Naive B cell (primary cell): ENCODE results near the gene TRAF7. TPM values are rescaled to one million over a fixed set of nuclear protein-coding genes. Genes with fewer than 3 reads are reported as not detected.

Experiments
- ATAC-seq, 2 donors: fragments of 150-1000 bp; cut with Tn5 transposase; 2 replicates each; pipeline ENCODE4 v1.10.0; 2021; ENCODE audit warnings: low read depth in 2 of 2, mild to moderate bottlenecking in 2 of 2, moderate library complexity in 2 of 2
- DNase-seq: peaks from one replicate; pipeline ENCODE4 v3.0.0; 2022
- H3K27ac Mint-ChIP-seq, 6 donors: one replicate each; pipeline ENCODE4 v1.8.0; 2020 to 2022; ENCODE audit warnings: mild to moderate bottlenecking in 6 of 6, mixed read lengths in 6 of 6, moderate library complexity in 5 of 6, inconsistent platforms in 2 of 6
- H3K27me3 Mint-ChIP-seq, 3 donors: one replicate each; pipeline ENCODE4 v1.8.0; 2021 to 2022; ENCODE audit warnings: mixed read lengths in 3 of 3, mild to moderate bottlenecking in 1 of 3
- H3K36me3 Mint-ChIP-seq, 2 donors: one replicate each; pipeline ENCODE4 v1.8.0; 2020 to 2022; ENCODE audit warnings: mixed read lengths in 2 of 2, inconsistent platforms in 1 of 2, mild to moderate bottlenecking in 1 of 2
- H3K4me1 Mint-ChIP-seq, 3 donors: one replicate each; pipeline ENCODE4 v1.8.0; 2020 to 2022; ENCODE audit warnings: mixed read lengths in 3 of 3, inconsistent platforms in 1 of 3, mild to moderate bottlenecking in 1 of 3, moderate library complexity in 1 of 3
- H3K4me3 Mint-ChIP-seq, 8 donors: one replicate each; pipeline ENCODE4 v1.8.0; 2020 to 2022; ENCODE audit warnings: mild to moderate bottlenecking in 8 of 8, mixed read lengths in 8 of 8, moderate library complexity in 8 of 8, inconsistent platforms in 2 of 8
- H3K9me3 Mint-ChIP-seq, 7 donors: one replicate each; pipeline ENCODE4 v1.8.0; 2020 to 2022; ENCODE audit warnings: mixed read lengths in 7 of 7, mild to moderate bottlenecking in 5 of 7, inconsistent platforms in 2 of 7, moderate library complexity in 1 of 7
- polyA plus RNA-seq, 6 donors: library from polyadenylated mRNA; unstranded; fragments of 300-500 nt; fragmentation: Illumina TruSeq; gene quantifications; one replicate each; pipeline ENCODE4 v1.2.3, GENCODE V29; 2021; ENCODE audit warnings: low read depth in 6 of 6

The TRAF7 gene
- polyA plus RNA-seq, 6 donors from 2014 or later: 4.2 to 9.4 (median 5.6) TPM

DNA sequence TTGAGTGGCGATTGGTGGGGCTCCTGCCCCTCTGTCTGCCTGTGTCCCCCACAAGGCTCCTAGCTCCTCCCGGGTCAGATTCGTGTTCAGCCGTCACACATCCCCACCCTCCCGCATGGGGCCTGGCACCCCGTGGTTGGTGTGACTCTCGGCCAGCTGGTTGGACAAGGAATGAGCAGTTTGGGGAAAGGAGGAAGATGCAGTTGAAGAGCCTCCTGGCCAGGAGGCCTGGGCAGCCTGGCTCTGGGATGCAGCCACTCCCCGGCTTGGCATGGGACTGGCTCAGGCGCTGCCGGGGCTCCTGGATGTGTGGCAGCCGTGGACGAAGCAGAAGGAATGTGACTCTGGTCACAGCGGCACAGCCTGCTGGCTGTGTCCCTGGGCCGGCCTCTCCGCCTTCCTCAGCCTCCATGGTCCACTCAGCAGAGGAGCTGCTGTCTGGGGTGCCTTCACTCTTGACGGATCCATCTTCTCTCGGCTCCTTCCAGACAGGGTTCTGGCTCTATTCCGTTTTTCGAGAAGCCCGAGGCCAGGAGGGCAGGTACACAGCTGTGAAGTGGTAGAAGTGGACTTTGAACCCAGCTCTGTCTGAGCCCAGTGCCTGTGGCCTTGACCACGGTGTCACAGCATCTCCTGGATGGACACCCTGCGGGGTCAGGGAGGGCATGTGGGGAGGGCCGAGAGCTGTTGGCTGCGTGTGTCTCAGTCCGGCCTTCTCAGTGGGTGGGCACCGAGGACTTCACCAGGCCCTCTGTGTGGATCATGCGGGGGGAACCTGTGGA is 2.1 kb downstream of the TRAF7 start:
- Mint-ChIP-seq H3K27ac (peak overlapping the region in 2 of 6 donors; percentile 62 to 95), H3K4me3 (peak overlapping the region; percentile 9 to 97 (median 87)), H3K36me3 (no peaks in the 10 kb centered on the region), H3K4me1 (peaks cover 38 to 48% (median 40%) of the 10 kb centered on the region in 3 donors), H3K9me3 (no peaks in the 10 kb centered on the region), H3K27me3 (no peaks in the 10 kb centered on the region)
- DNase-seq: no peak
- no peak for ATAC-seq

DNA sequence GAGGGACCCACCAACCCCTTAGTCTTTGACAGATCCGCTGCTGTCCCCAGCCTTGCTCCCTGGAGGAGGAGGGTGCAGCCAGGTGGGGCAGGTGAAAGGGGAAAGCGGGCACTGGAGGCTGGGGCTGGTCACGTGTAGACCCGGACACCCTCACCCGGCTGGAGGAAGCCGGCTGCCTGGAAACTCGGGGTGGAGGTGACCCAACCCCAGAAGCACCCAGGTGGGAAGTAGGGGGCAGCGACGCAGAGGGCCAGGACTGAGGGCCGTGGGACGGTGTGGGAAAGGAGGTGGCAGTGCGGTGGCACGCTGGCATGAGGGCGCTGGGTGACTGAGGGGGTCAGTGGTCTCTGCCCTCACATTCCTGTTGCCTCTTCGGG is 2.7 kb downstream of the TRAF7 start:
- Mint-ChIP-seq H3K36me3 (no peaks in the 10 kb centered on the region), H3K27ac (no peak overlapping the region), H3K4me3 (peak overlapping the region in 2 of 8 donors; percentile 27 to 28)

DNA sequence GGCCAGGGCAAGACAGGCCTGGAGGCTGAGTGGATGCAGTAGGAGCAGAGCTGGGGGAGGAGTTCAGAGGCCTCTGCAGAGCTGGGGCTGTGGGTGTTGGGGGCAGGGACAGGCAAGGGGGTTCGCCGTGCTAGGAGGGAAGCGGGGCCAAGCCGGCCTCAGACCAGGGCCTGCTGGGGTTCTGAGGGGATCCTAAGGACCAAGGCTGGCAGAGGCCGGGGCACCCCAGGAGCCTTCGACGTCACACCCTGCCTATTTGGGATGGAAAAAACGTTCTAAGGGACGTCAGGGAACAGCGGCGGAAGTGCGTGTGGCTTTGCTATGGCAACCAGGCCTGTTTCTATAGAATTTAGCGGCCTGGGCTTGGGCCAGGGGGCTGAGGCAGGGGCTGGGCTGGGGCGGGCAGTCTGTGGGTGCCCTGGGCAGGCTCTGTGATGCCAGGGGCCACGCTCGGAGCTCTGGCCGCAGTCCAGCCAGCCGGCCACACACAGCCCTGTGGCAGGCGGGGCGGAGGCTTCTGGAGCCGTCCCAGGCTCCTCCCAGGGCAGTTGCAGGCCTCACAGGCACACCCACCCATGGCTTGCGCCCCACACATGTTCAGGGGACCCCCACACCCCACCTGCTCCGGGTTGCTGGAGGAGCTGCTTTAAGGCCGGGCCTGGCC is 3.7 kb downstream of the TRAF7 start:
- no peaks in the 10 kb centered on the region for H3K36me3 Mint-ChIP-seq
- DNase-seq (no peak), ATAC-seq (no peak)
- no peaks in the 10 kb centered on the region for H3K27me3 Mint-ChIP-seq
- peak overlapping the region in 1 of 6 donors; percentile 70 for H3K27ac Mint-ChIP-seq
- H3K4me3 Mint-ChIP-seq: no peak overlapping the region
- H3K4me1 Mint-ChIP-seq: peaks cover 30 to 35% (median 31%) of the 10 kb centered on the region in 3 donors
- no peaks in the 10 kb centered on the region for H3K9me3 Mint-ChIP-seq

More for the DNA sequence above, 2.7 kb downstream of the TRAF7 start:
- no peak for ATAC-seq
- Mint-ChIP-seq H3K9me3 (no peaks in the 10 kb centered on the region), H3K4me1 (peaks cover 38 to 45% (median 39%) of the 10 kb centered on the region in 3 donors), H3K27me3 (no peaks in the 10 kb centered on the region)
- no peak for DNase-seq

DNA sequence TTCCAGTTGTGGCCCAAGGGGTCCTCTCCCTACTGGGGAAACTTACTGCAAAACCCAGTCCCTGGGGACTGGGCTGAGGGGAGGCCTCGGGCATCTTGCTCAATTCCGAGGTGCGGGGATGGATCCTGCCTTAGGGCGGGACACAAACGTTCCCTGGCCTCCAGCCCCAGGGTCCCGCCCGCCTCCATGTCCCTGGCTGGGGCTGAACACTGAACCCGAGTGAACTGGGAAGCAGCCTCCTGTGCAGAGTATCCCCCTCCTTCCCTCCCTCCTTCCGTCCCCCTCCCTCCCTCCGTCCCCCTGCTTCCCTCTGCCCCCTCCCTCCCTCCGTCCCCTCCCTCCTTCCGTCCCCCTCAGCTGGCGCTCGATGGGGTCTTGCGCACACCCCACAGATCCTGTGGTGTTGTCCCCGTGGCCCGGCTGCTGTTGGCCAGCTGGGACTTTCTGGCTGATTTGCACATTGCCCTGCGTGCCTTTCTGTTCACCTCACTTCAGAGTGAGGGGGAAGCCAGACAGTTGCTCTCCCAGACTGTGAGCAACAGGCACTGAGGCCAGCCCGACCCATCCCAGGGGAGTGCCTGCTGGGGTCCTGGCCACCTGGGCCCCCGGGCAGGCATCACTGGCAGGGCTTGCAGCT is 5.5 kb downstream of the TRAF7 start:
- H3K27me3 Mint-ChIP-seq: no peaks in the 10 kb centered on the region
- ATAC-seq: no peak
- DNase-seq: no peak
- no peak overlapping the region for H3K4me3 Mint-ChIP-seq
- peaks cover 23 to 29% (median 26%) of the 10 kb centered on the region in 3 donors for H3K4me1 Mint-ChIP-seq
- H3K36me3 Mint-ChIP-seq: no peaks in the 10 kb centered on the region
- no peak overlapping the region for H3K27ac Mint-ChIP-seq
- H3K9me3 Mint-ChIP-seq: no peaks in the 10 kb centered on the region

DNA sequence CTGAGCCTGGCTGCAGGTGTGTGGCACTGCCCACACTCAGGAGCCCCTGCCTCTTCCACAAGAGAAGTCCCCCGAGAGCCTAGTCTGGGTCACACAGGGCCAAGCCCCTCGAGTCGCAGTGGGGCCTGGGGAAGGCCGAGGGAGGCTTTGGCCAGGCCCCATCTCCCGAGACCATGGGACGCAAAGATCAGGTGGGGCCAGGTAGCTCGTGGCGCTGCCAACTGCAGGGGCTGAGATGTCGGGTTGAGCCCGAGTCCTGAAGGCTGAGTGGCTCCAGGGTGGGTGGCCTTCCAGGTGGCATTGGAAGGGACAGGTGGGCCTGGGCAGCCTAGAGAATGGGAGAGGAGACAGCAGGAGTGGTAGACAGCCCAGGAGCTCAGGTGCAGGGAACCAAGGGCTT is 6.3 kb downstream of the TRAF7 start:
- Mint-ChIP-seq H3K4me1 (peaks cover 14 to 20% (median 17%) of the 10 kb centered on the region in 3 donors), H3K36me3 (no peaks in the 10 kb centered on the region), H3K27me3 (no peaks in the 10 kb centered on the region), H3K27ac (no peak overlapping the region), H3K4me3 (no peak overlapping the region), H3K9me3 (no peaks in the 10 kb centered on the region)
- no peak for DNase-seq
- ATAC-seq: no peak

DNA sequence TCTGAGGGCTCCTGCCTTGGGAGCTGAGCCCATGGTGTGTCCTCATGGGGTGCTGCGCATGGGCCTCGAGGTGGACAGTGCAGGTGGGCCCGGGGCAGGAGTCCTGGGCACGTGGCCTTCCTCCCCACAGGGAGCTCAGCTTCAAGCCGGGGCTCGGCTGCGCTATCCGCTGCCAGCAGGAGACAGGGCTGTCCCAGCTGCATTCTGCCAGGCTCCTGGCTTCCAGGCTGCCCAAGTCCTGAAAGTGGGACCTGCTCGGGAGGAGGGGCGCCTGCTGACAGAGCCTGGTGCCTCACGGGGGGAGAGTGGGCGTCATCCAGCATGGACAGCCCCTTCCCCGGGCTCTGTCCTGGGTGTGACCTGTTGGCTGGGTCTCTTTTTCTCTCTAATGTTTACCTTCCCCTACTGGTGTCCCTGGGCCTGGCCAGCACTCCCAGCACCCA is 7.1 kb downstream of the TRAF7 start:
- no peaks in the 10 kb centered on the region for H3K9me3 Mint-ChIP-seq
- DNase-seq (no peak), ATAC-seq (no peak)
- no peak overlapping the region for H3K4me3 Mint-ChIP-seq
- H3K4me1 Mint-ChIP-seq: peaks cover 7 to 12% (median 10%) of the 10 kb centered on the region in 3 donors
- H3K27me3 Mint-ChIP-seq: no peaks in the 10 kb centered on the region
- no peak overlapping the region for H3K27ac Mint-ChIP-seq
- no peaks in the 10 kb centered on the region for H3K36me3 Mint-ChIP-seq

DNA sequence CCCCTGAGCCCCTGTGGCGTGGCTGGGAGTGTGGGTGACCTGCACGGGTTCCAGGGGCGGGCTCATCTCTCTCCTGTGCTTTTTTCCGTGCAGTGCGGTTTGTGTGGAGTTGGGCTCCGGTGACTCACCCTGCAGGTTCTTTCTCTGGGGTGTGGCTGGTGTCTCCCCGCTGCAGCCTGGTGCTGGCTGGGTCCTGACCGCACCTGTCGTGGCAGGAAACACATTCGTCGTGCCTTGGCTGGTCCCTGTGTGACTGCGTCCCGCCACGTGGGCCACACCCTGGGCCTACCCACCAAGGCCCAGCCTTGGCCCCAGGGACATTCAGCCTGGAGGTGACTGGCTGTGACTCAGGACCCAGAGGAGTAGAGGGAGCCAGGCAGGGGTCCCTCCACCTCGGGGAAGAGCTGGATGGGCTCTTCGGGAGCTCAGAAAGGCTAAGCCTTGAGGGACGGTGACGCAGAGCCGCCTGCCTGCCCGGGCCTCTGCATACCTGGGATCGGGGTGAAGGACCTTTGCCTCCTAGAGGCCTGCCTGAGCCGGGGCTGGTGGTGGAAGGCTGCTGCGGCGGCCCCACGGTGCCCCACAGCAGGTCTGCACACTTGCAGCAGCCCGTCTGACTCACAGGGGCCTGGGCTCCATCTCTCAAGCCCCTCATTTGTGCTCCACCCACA is 7.8 kb downstream of the TRAF7 start:
- H3K36me3 Mint-ChIP-seq: no peaks in the 10 kb centered on the region
- no peak overlapping the region for H3K4me3 Mint-ChIP-seq
- ATAC-seq (no peak), DNase-seq (no peak)
- no peaks in the 10 kb centered on the region for H3K9me3 Mint-ChIP-seq
- no peak overlapping the region for H3K27ac Mint-ChIP-seq
- H3K27me3 Mint-ChIP-seq: no peaks in the 10 kb centered on the region
- peaks cover 3 to 7% (median 6%) of the 10 kb centered on the region in 3 donors for H3K4me1 Mint-ChIP-seq

DNA sequence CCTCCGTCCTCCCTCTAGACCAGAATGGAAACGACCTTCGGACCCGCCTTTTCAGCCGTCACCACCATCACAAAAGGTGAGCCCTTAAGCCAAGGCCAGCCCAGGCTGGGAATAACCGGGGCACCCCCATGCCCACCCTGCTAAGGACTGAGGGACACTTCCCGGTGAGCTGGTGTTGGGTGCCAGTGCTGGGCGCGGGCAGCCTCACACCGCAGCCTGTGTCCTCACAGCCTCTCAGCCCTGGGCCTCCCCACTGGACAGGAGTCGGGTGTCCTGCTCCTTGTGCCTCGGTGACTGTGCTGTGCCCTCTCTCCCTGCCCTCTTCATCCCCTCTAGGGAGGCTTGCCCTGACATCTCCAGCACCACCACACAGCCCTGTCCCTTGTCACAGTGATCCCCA is 10.3 kb downstream of the TRAF7 start:
- Mint-ChIP-seq H3K27ac (no peak overlapping the region), H3K4me1 (peaks cover 0 to 3% (median 0%) of the 10 kb centered on the region in 3 donors), H3K4me3 (no peak overlapping the region), H3K36me3 (no peaks in the 10 kb centered on the region), H3K9me3 (no peaks in the 10 kb centered on the region), H3K27me3 (no peaks in the 10 kb centered on the region)
- DNase-seq: no peak
- ATAC-seq: no peak

DNA sequence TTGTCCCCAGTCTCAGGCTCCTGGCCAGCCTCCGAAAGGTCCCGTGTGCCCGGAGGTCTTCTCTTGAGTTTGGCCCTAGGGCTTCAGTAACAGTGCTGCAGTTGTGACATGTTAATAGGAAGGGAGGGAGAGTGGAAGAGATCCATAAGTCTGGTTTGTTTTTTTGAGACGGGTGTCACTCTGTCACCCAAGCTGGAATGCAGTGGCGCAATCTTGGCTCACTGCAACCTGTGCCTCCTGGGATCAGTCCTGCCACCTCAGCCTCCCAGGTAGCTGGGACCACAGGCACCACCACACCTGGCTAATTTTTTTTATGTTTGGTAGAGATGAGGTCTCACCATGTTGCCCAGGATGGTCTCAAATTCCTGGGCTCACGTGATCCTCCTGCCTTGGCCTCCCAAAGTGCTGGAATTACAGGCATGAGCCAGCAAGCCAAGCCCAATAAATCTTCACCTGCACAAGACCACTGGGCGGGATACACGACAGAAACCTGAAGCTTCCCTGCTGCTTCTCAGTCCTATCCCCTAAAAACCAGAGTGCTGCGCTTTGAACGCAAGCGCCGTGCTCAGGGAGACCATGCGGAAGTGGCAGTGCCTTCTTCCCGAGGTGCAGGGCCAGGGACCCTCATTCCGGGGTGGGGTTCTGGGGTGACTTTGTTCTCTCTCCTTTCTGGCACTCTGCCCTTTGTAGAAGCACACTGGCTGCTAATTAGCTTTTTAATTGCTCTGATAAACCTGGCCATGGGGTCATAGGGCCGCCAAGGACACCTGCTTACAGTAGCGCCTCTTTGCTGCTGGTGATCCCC is 10.9 kb downstream of the TRAF7 start:
- ATAC-seq (no peak), DNase-seq (no peak)
- H3K27ac Mint-ChIP-seq: no peak overlapping the region
- no peaks in the 10 kb centered on the region for H3K27me3 Mint-ChIP-seq
- H3K9me3 Mint-ChIP-seq: no peaks in the 10 kb centered on the region
- no peak overlapping the region for H3K4me3 Mint-ChIP-seq
- H3K4me1 Mint-ChIP-seq: peaks cover 0 to 3% (median 0%) of the 10 kb centered on the region in 3 donors
- H3K36me3 Mint-ChIP-seq: no peaks in the 10 kb centered on the region

DNA sequence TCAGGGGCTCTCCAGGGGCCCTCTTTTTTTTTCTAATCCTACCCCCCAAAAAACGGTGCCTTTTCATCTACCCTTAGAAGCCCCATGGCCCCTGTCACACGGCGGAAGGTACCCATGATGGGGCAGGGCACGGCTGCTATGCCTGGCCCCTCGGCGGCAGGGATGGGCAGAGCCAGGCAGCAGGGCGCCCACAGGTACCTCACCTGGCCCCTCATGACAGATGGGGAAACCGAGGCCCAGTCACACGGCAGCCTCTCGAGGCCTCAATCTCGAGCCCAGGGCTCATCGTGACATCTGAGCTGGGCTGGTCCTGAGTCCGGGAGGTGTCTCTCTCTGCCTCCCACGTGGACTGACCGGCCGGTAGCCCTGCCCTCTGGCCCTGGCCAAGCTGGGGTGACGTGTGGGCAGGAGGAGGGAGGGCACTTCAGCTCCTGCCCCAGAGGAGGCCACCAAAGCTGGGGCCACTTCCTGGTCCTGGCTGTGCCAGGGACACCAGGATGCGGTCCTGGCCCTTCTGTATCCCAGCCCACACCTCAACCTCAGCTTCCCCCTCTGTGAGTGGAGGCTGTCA is 11.6 kb downstream of the TRAF7 start:
- H3K27me3 Mint-ChIP-seq: no peaks in the 10 kb centered on the region
- no peaks in the 10 kb centered on the region for H3K36me3 Mint-ChIP-seq
- no peaks in the 10 kb centered on the region for H3K9me3 Mint-ChIP-seq
- H3K4me3 Mint-ChIP-seq: no peak overlapping the region
- no peak for DNase-seq
- ATAC-seq: no peak
- no peak overlapping the region for H3K27ac Mint-ChIP-seq
- peaks cover 0 to 3% (median 0%) of the 10 kb centered on the region in 3 donors for H3K4me1 Mint-ChIP-seq

DNA sequence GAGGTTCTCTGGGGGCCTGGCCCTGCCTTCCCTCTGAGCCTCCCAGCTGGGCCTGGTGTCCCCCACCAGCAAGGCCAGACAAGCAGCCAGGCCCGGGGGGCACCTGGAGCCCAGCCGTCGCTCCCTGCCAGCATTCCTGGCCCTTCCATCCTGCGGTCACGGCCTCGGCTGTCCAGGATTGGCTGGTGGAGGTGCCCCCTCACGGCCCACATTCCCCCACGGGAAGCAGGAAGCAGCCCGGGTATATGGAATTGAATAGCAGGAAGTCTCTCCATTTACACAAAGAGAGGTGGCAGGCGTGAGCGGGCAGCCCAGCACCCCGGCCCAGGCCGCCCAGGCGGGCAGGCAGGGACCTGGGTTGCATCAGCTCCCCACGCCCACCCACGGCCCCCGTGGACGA is 14.5 kb downstream of the TRAF7 start:
- no peak overlapping the region for H3K4me3 Mint-ChIP-seq
- H3K27ac Mint-ChIP-seq: no peak overlapping the region
- DNase-seq (no peak), ATAC-seq (no peak)
- H3K9me3 Mint-ChIP-seq: no peaks in the 10 kb centered on the region
- peaks cover 0 to 3% (median 0%) of the 10 kb centered on the region in 3 donors for H3K4me1 Mint-ChIP-seq
- peaks cover 0 to 7% of the 10 kb centered on the region in 2 donors for H3K36me3 Mint-ChIP-seq
- no peaks in the 10 kb centered on the region for H3K27me3 Mint-ChIP-seq

DNA sequence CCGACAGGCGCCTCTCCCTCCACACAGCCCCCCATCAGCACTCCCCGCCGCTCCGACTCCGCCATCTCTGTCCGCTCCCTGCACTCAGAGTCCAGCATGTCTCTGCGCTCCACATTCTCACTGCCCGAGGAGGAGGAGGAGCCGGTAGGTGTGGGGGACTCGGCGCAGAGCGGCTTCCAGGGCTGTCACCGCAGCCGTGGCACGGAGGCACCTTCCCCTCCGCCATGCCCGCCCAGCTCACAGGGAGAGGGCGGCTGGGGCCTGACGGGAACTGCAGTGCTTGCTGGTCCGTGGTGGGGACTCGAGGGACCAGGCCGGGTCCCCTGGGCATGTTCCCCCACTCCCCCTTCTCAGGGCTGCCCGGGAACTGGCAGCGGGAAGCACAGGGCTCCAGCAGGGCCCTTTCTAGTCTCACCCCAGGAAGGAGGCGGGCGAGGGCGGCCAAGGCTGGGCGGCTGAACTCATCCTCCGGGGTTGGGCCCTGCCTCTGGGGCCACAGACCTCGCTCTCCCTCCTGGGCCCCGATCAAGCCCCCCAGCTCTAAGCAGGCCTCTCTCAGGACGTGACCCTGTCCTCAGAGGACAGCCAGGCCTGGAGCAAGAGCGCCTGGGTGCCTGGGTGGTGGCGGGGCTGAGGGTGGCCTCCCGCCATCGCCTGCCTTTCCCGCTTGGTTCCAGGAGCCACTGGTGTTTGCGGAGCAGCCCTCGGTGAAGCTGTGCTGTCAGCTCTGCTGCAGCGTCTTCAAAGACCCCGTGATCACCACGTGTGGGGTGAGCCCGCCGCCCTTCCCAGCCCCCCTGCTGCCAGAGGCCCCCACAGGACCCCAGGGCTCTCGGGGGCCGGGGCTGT is 15.2 kb downstream of the TRAF7 start:
- Mint-ChIP-seq H3K9me3 (no peaks in the 10 kb centered on the region), H3K4me3 (no peak overlapping the region), H3K27ac (no peak overlapping the region), H3K27me3 (no peaks in the 10 kb centered on the region), H3K36me3 (peaks cover 0 to 7% of the 10 kb centered on the region in 2 donors), H3K4me1 (peaks cover 0 to 3% (median 0%) of the 10 kb centered on the region in 3 donors)
- ATAC-seq (no peak), DNase-seq (no peak)
